K562 (cell line): ENCODE measurements around the gene LSS. TPM values are rescaled to one million over a fixed set of nuclear protein-coding genes. Genes with fewer than 3 reads are reported as not detected.

Source experiments
- ATAC-seq: fragments of 200-7000 bp; cut with Tn5 transposase; 3 replicates; pipeline ENCODE4 v1.9.1; 2020; ENCODE audit warnings: moderate library complexity
- BruUV-seq: library from RNA; stranded (reverse); fragments of 400-500 nt; replicated peaks from 2 replicates; lab custom pipeline; 2021; lab: Mats Ljungman, UMichigan
- CTCF ChIA-PET: fragments of 300-600 bp; formaldehyde crosslinking; extraction: SDS; loops from one replicate; lab custom pipeline; 2021; ENCODE audit warnings: low intra/inter-chr PET ratio; lab: Yijun Ruan, JAX
- POLR2A ChIA-PET: fragments of 300-600, 350-650 bp; sonication (Branson Sonifier 250); formaldehyde crosslinking; extraction: SDS; loops from one replicate; lab custom pipeline; 2021; ENCODE audit warnings: antibody characterized with exemption, inconsistent platforms; lab: Yijun Ruan, JAX
- DNase-seq, 4 experiments: peaks; one replicate each; pipeline versions ENCODE4 v3.0.0 to v3.0.0-alpha.2; 2011 to 2018; ENCODE audit warnings: low spot score in 3 of 4, mixed read lengths in 3 of 4; ENCODE audit errors: extremely low read depth in 1 of 4
- FAIRE-seq: peaks from 2 replicates; lab custom pipeline; 2011; peaks lifted over from hg19 to GRCh38; lab: Jason Lieb, UNC
- H2AFZ ChIP-seq: 2 replicates; pipeline ENCODE4 v1.6.0; 2011; ENCODE audit warnings: low read depth, low read length, control low read depth, inconsistent platforms
- H3K27ac ChIP-seq: fragments of 200-600 bp; 3 replicates; pipeline ENCODE4 v1.8.0; 2011; ENCODE audit warnings: low read depth, mild to moderate bottlenecking, control low read depth, inconsistent platforms, low read length, moderate library complexity, mixed read lengths; ENCODE audit errors: extremely low read depth
- H3K27me3 ChIP-seq, 2 experiments: fragments of 300-600 bp in 1 of 2; 2 replicates in 1 of 2; 3 replicates in 1 of 2; pipeline versions ENCODE4 v1.6.0 to v1.8.0; 2011; ENCODE audit warnings: inconsistent platforms in 2 of 2, low read length in 2 of 2, mild to moderate bottlenecking in 1 of 2, mixed read lengths in 1 of 2, moderate library complexity in 1 of 2; ENCODE audit not compliant: control insufficient read depth in 2 of 2, insufficient read depth in 2 of 2
- H3K36me3 ChIP-seq: fragments of 300-600 bp; 3 replicates; pipeline ENCODE4 v1.8.0; 2011; ENCODE audit warnings: mild to moderate bottlenecking, low read length, inconsistent platforms; ENCODE audit not compliant: control insufficient read depth, insufficient read depth
- H3K4me1 ChIP-seq, 2 experiments: fragments of 200-600 bp in 1 of 2; replicated peaks in 1 of 2; 2 replicates in 1 of 2; 3 replicates in 1 of 2; pipeline versions ENCODE4 v1.5.1 to v1.8.0; 2011; ENCODE audit warnings: inconsistent platforms in 2 of 2, low read length in 2 of 2, mild to moderate bottlenecking in 1 of 2, mixed read lengths in 1 of 2, moderate library complexity in 1 of 2; ENCODE audit not compliant: control insufficient read depth in 2 of 2, insufficient read depth in 2 of 2
- H3K4me2 ChIP-seq: 2 replicates; pipeline ENCODE4 v1.6.1; 2011; ENCODE audit warnings: low read length, control low read depth, inconsistent platforms, mixed read lengths; ENCODE audit not compliant: insufficient read depth
- H3K4me3 ChIP-seq: fragments of 200-600 bp; sonication (generic), shearing (Covaris generic); 2 replicates; pipeline ENCODE4 v1.5.1; 2016; ENCODE audit warnings: control low read depth, inconsistent platforms
- H3K79me2 ChIP-seq: fragments of 200-600 bp; 3 replicates; pipeline ENCODE4 v1.8.0; 2011; ENCODE audit warnings: low read length, inconsistent platforms; ENCODE audit not compliant: control insufficient read depth, insufficient read depth
- H3K9ac ChIP-seq, 2 experiments: 2 replicates each; pipeline versions ENCODE4 v1.6.0 to v1.6.1; 2011; ENCODE audit warnings: low read depth in 2 of 2, low read length in 2 of 2, control low read depth in 1 of 2, inconsistent platforms in 1 of 2, mild to moderate bottlenecking in 1 of 2, mixed read lengths in 1 of 2; ENCODE audit not compliant: insufficient read depth in 1 of 2
- H3K9me1 ChIP-seq: one replicate; pipeline ENCODE4 v1.6.0; 2011; ENCODE audit warnings: inconsistent platforms, mild to moderate bottlenecking, low read length, moderate library complexity; ENCODE audit not compliant: control insufficient read depth, insufficient read depth
- H3K9me3 ChIP-seq: replicated peaks from 2 replicates; pipeline ENCODE4 v1.5.1; 2011; ENCODE audit warnings: low read depth, low read length, inconsistent platforms; ENCODE audit not compliant: control insufficient read depth, insufficient read depth
- H4K20me1 ChIP-seq: replicated peaks from 2 replicates; pipeline ENCODE4 v1.6.1; 2011; ENCODE audit warnings: low read length, inconsistent platforms, mixed read lengths; ENCODE audit not compliant: control insufficient read depth, insufficient read depth
- NFATC3 ChIP-seq: fragments of 450-650 bp; IDR thresholded peaks from 2 replicates; pipeline ENCODE4 v1.6.1; 2017; ENCODE audit warnings: mild to moderate bottlenecking
- POLR2G ChIP-seq: fragments of 200-400 bp; formaldehyde crosslinking; IDR thresholded peaks from 2 replicates; pipeline ENCODE4 v1.6.1; 2017; ENCODE audit warnings: low read depth, mild to moderate bottlenecking, antibody characterized with exemption, low read length, moderate library complexity
- ZBTB11 ChIP-seq, 3 experiments: fragments of 200-800 bp in 1 of 3; fragments of 250-450 bp in 1 of 3; fragments of 450-650 bp in 1 of 3; sonication (Bioruptor Pico) in 1 of 3; sonication (Bioruptor generic) in 1 of 3; formaldehyde crosslinking in 1 of 3; IDR thresholded peaks; 2 replicates each; pipeline versions ENCODE4 v1.6.1 to v1.8.0; 2016 to 2022; ENCODE audit warnings: mild to moderate bottlenecking in 2 of 3, missing genetic modification characterization in 2 of 3, missing compliant biosample characterization in 1 of 3, moderate library complexity in 1 of 3
- WGBS: fragments of 100-300 bp; shearing (Covaris generic); methylation state at CpG from one replicate; pipeline ENCODE4 v1.1.6; 2016; ENCODE audit warnings: low coverage, mixed read lengths; ENCODE audit not compliant: insufficient coverage; ENCODE audit errors: missing lambda C conversion rate; 5-methylcytosine and 5-hydroxymethylcytosine counted together
- in situ Hi-C: fragments of 300-500 bp; cut with MboI; formaldehyde crosslinking; loops from 4 replicates; pipeline ENCODE4 v1.15.0; 2018; ENCODE audit warnings: inconsistent platforms, mixed read lengths
- intact Hi-C: fragments of 100-400 bp; cut with micrococcal nuclease; formaldehyde crosslinking; loops from 2 replicates; pipeline ENCODE4 v1.14.2; 2022
- polyA plus RNA-seq, 8 experiments: library from polyadenylated mRNA; depleted of rRNA in 4 of 8; stranded (reverse) in 5 of 8; unstranded in 3 of 8; fragments of >200 nt; fragmentation: Nextera tagmentation in 2 of 8; fragmentation: Illumina TruSeq in 1 of 8; extraction: Ambion mirVana in 2 of 8; extraction: Trizol in 1 of 8; gene quantifications; 2 replicates each; pipeline versions ENCODE4 v1.2.1 to v1.2.3, GENCODE V29; 2011 to 2014; ENCODE audit warnings: inconsistent platforms in 1 of 8, missing spikeins in 1 of 8
- total RNA-seq, 7 experiments: library from RNA; depleted of rRNA in 6 of 7; stranded (reverse); fragments of >200 nt in 6 of 7; fragmentation: Illumina TruSeq in 2 of 7; extraction: Trizol in 2 of 7; gene quantifications; 2 replicates each; pipeline versions ENCODE4 v1.2.1 to v1.2.3, GENCODE V29; 2011 to 2021; ENCODE audit warnings: low replicate concordance in 1 of 7

LSS gene
- total and polyA plus RNA-seq, 9 of the 15 experiments (the other 6 are each of a cell fraction or from before 2014, with no cell fraction given), result 2.2 to 89.5 (median 37.4) TPM

GRCh38 chr21:46214478-46215340, 13.9 kb downstream of the LSS start:
- DNase-seq, result no peak
- ChIA-PET CTCF (no interaction called here), POLR2A (interaction anchor here (0.6 to 0.7 kb wide), 4 partner anchors 13 to 118 kb away, joined by 3 to 4 read pairs (median 3); no protein-coding TSS in a partner anchor)
- Histone ChIP-seq H3K36me3 (peaks cover 83% of the 10 kb centered on the region; the same call in 2 of the 3 replicates), H3K9me3 (no peaks in the 10 kb centered on the region), H3K4me3 (no peak overlapping the region), H3K27me3 (no peaks in the 10 kb centered on the region), H4K20me1 (peaks cover 3% of the 10 kb centered on the region; the same call in 1 of the 2 replicates), H3K9me1 (no peaks in the 10 kb centered on the region), H3K4me1 (peaks cover 0 to 24% of the 10 kb centered on the region in 2 experiments; a peak in 1 of 5 replicates), H3K9ac (no peak overlapping the region), H3K79me2 (no peaks in the 10 kb centered on the region), H2AFZ (no peak overlapping the region)
- in situ Hi-C loops (no loop called here), intact Hi-C loops (no loop called here)
- no TSS peak for BruUV-seq
- TF ChIP-seq POLR2G (0 out of 2 replicates have a peak, but pooled peaks have one; percentile 30), ZBTB11 (CRISPR knock-in tag; IDR thresholded peaks at IDR 0.05) (no peak), NFATC3 (no peak)
- TF ChIP-seq, all 486 proteins: peak for 1
- H3K4me2 ChIP-seq, result no peak overlapping the region
- H3K27ac ChIP-seq, result no peak overlapping the region
- WGBS, result 93% methylated on average over 26 of the region's 27 CpGs
- no peak for ATAC-seq
- FAIRE-seq, result no peak
